Colonic mucosa (tissue), 4 donors: ENCODE measurements around the gene SLC44A1. TPM values are rescaled to one million over a fixed set of nuclear protein-coding genes. Genes with fewer than 3 reads are reported as not detected.

ENCODE experiments used
- DNase-seq: peaks from one replicate; pipeline ENCODE4 v3.0.0-alpha.2; 2020
- H3K27ac ChIP-seq: fragments of 200-600 bp; one replicate; pipeline ENCODE4 v1.8.0; 2021
- H3K27me3 ChIP-seq: fragments of 200-600 bp; one replicate; pipeline ENCODE4 v1.8.0; 2021
- H3K36me3 ChIP-seq: fragments of 200-600 bp; one replicate; pipeline ENCODE4 v1.8.0; 2021
- H3K4me1 ChIP-seq: fragments of 200-600 bp; one replicate; pipeline ENCODE4 v1.8.0; 2021; ENCODE audit warnings: mild to moderate bottlenecking
- H3K4me3 ChIP-seq: fragments of 200-600 bp; one replicate; pipeline ENCODE4 v1.8.0; 2021
- H3K9ac ChIP-seq, 2 donors: one replicate each; pipeline ENCODE4 v1.7.0; 2013; ENCODE audit warnings: control low read depth in 2 of 2, low read depth in 2 of 2, low read length in 2 of 2
- H3K9me3 ChIP-seq: fragments of 200-600 bp; one replicate; pipeline ENCODE4 v1.8.0; 2021
- intact Hi-C: fragments of 100-400 bp; cut with DNase I; formaldehyde crosslinking; loops from one replicate; pipeline ENCODE4 v1.14.1; 2022
- total RNA-seq, 2 donors: library from RNA; stranded (reverse); fragmentation: NEBNext Ultra II Directional in 1 of 2; extraction: Animal tissue kit (Norgen Biotek cat#: 25700) in 1 of 2; gene quantifications; one replicate each; pipeline ENCODE4 v1.2.1, GENCODE V29; 2021
- TF ChIP-seq, protein P1 (sequence below): fragments of 200-600 bp; IDR thresholded peaks from one replicate; pipeline ENCODE4 v1.8.0; 2022; ENCODE audit warnings: antibody characterized with exemption, mild to moderate bottlenecking
- donor health status: healthy.
- donor health status: DM: no; HTN: no; CAD: no.
- donor health status: DM: no; HTN: no; CAD: no.

Gene SLC44A1
- total RNA-seq, 2 donors from 2014 or later = 151 to 180 TPM

DNA sequence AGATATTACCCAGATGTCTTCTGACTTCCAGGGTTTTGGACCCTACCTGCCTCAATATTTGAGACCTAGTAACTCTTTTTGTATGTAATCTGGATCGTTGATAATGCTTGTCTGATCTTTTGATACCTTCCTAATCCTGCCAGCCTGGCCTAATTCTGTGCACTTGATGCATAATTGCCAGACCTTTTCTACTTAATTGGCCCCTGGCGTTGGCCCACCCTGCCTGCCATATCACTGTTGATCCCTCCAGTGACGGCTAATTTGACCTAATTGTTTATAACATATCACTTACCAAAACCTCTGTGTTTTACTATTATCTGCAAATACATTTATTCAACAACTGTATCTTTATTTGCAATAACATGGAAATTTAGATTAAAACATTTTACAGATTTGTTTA is 49.0 kb downstream of the SLC44A1 start:
- no peaks in the 10 kb centered on the region for H3K9me3 ChIP-seq
- H3K36me3 ChIP-seq = no peaks in the 10 kb centered on the region
- H3K27me3 ChIP-seq = no peaks in the 10 kb centered on the region
- intact Hi-C loops = no loop called here
- H3K9ac ChIP-seq = no peak overlapping the region
- H3K4me1 ChIP-seq = no peaks in the 10 kb centered on the region
- DNase-seq = no peak
- TF ChIP-seq, protein P1, sequence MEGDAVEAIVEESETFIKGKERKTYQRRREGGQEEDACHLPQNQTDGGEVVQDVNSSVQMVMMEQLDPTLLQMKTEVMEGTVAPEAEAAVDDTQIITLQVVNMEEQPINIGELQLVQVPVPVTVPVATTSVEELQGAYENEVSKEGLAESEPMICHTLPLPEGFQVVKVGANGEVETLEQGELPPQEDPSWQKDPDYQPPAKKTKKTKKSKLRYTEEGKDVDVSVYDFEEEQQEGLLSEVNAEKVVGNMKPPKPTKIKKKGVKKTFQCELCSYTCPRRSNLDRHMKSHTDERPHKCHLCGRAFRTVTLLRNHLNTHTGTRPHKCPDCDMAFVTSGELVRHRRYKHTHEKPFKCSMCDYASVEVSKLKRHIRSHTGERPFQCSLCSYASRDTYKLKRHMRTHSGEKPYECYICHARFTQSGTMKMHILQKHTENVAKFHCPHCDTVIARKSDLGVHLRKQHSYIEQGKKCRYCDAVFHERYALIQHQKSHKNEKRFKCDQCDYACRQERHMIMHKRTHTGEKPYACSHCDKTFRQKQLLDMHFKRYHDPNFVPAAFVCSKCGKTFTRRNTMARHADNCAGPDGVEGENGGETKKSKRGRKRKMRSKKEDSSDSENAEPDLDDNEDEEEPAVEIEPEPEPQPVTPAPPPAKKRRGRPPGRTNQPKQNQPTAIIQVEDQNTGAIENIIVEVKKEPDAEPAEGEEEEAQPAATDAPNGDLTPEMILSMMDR = no peak
- no peak overlapping the region for H3K4me3 ChIP-seq
- H3K27ac ChIP-seq = no peak overlapping the region

DNA sequence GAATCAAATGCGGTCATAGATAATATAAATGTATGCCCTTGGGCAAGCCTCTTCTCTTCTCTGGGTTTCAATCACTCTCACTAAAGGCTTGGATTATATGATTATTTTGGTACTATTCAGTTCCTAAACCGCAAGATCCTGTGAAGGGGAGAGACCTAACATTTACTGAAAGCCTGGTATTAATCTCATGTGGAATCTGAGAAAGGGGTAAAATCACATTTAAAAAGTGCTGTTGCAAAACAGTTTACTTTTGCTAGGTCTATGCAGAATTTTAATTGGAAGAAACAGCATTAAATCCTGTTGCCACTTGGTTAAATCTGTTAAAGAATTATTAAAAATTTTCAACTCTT is 50.7 kb downstream of the SLC44A1 start:
- intact Hi-C loops = no loop called here
- no peaks in the 10 kb centered on the region for H3K9me3 ChIP-seq
- H3K4me3 ChIP-seq = no peak overlapping the region
- H3K36me3 ChIP-seq = no peaks in the 10 kb centered on the region
- no peaks in the 10 kb centered on the region for H3K4me1 ChIP-seq
- no peak overlapping the region for H3K27ac ChIP-seq
- DNase-seq = no peak
- no peak overlapping the region for H3K9ac ChIP-seq
- TF ChIP-seq, protein P1 = no peak
- H3K27me3 ChIP-seq = no peaks in the 10 kb centered on the region

GRCh38 chr9:105295986-105296385 is 51.5 kb downstream of the SLC44A1 start:
- Histone ChIP-seq H3K4me3 (no peak overlapping the region), H3K27me3 (no peaks in the 10 kb centered on the region), H3K4me1 (no peaks in the 10 kb centered on the region), H3K27ac (no peak overlapping the region), H3K36me3 (no peaks in the 10 kb centered on the region), H3K9ac (no peak overlapping the region), H3K9me3 (no peaks in the 10 kb centered on the region)
- intact Hi-C loops = no loop called here
- DNase-seq = no peak
- TF ChIP-seq, protein P1 = no peak

- DNase-seq = no peak
- TF ChIP-seq, protein P1 = no peak
- intact Hi-C loops = no loop called here
- Histone ChIP-seq H3K4me3 (no peak overlapping the region), H3K4me1 (no peaks in the 10 kb centered on the region), H3K9me3 (no peaks in the 10 kb centered on the region), H3K27ac (no peak overlapping the region), H3K9ac (no peak overlapping the region), H3K36me3 (no peaks in the 10 kb centered on the region), H3K27me3 (no peaks in the 10 kb centered on the region)
Measured at GRCh38 chr9:105296445-105296844, 52.0 kb downstream of the SLC44A1 start.

- Histone ChIP-seq H3K27ac (no peak overlapping the region), H3K27me3 (no peaks in the 10 kb centered on the region), H3K4me1 (no peaks in the 10 kb centered on the region), H3K4me3 (no peak overlapping the region), H3K36me3 (no peaks in the 10 kb centered on the region), H3K9me3 (no peaks in the 10 kb centered on the region), H3K9ac (no peak overlapping the region)
- TF ChIP-seq, protein P1 = no peak
- intact Hi-C loops = no loop called here
- no peak for DNase-seq
Measured at GRCh38 chr9:105296877-105297287, 52.4 kb downstream of the SLC44A1 start.
